Osteoblast (primary cell): ENCODE data around the gene ALPL. TPM values are rescaled to one million over a fixed set of nuclear protein-coding genes. Genes with fewer than 3 reads are reported as not detected.

ENCODE experiments used
- DNase-seq: peaks from one replicate; pipeline ENCODE4 v3.0.0; 2011; ENCODE audit warnings: low spot score, mixed read lengths; ENCODE audit not compliant: insufficient read length; ENCODE audit errors: missing footprints
- H2AFZ ChIP-seq: 2 replicates; pipeline ENCODE4 v1.6.0; 2011; ENCODE audit warnings: mild to moderate bottlenecking, low read length
- H3K27ac ChIP-seq: 2 replicates; pipeline ENCODE4 v1.5.1; 2011; ENCODE audit warnings: mild to moderate bottlenecking, low read depth, low read length, moderate library complexity
- H3K27me3 ChIP-seq: 2 replicates; pipeline ENCODE4 v1.6.0; 2012; ENCODE audit warnings: mild to moderate bottlenecking, control low read depth, inconsistent platforms, low read length, moderate library complexity; ENCODE audit not compliant: insufficient read depth
- H3K36me3 ChIP-seq: 2 replicates; pipeline ENCODE4 v1.5.1; 2011; ENCODE audit warnings: mild to moderate bottlenecking, low read length, control low read depth, moderate library complexity; ENCODE audit not compliant: insufficient read depth
- H3K4me1 ChIP-seq: 2 replicates; pipeline ENCODE4 v1.5.1; 2011; ENCODE audit warnings: mild to moderate bottlenecking, low read length, control low read depth, moderate library complexity; ENCODE audit not compliant: insufficient read depth
- H3K4me2 ChIP-seq: 2 replicates; pipeline ENCODE4 v1.6.0; 2011; ENCODE audit warnings: mild to moderate bottlenecking, low read length; ENCODE audit not compliant: insufficient read depth
- H3K4me3 ChIP-seq: fragments of 200-600 bp; sonication (generic); 3 replicates; pipeline ENCODE4 v1.5.1; 2012; ENCODE audit warnings: mild to moderate bottlenecking, low read length, inconsistent platforms; ENCODE audit not compliant: insufficient read depth
- H3K79me2 ChIP-seq: 2 replicates; pipeline ENCODE4 v1.6.0; 2012; ENCODE audit warnings: mild to moderate bottlenecking, low read length, control low read depth, inconsistent platforms; ENCODE audit not compliant: insufficient read depth
- H3K9me3 ChIP-seq: 2 replicates; pipeline ENCODE4 v1.5.1; 2011; ENCODE audit warnings: low read depth, low read length, control low read depth
- H4K20me1 ChIP-seq: 2 replicates; pipeline ENCODE4 v1.6.0; 2012; ENCODE audit warnings: mild to moderate bottlenecking, low read length, control low read depth; ENCODE audit not compliant: insufficient read depth
- CTCF ChIP-seq: IDR thresholded peaks from 2 replicates; pipeline ENCODE4 v1.5.1; 2011; ENCODE audit warnings: mild to moderate bottlenecking, low read depth, low read length, moderate library complexity; ENCODE audit errors: extremely low read depth
- total RNA-seq: library from RNA; depleted of rRNA; stranded (reverse); fragments of >200 nt; gene quantifications from 2 replicates; pipeline ENCODE4 v1.2.3, GENCODE V29; 2012

ALPL gene
- total RNA-seq, 1 donor = 8.0 TPM

GRCh38 chr1:21621051-21621450 lies 111.8 kb downstream of the ALPL start:
- Histone ChIP-seq H3K27me3 (peaks cover 34% of the 10 kb centered on the region), H3K4me1 (no peaks in the 10 kb centered on the region)

GRCh38 chr1:21621761-21622436 lies 112.7 kb downstream of the ALPL start:
- H4K20me1 ChIP-seq = no peaks in the 10 kb centered on the region
- H2AFZ ChIP-seq = no peak overlapping the region
- no peak overlapping the region for H3K4me2 ChIP-seq
- H3K9me3 ChIP-seq = no peaks in the 10 kb centered on the region
- no peak overlapping the region for H3K27ac ChIP-seq
- DNase-seq = peak; percentile 88
- no peak for TF ChIP-seq CTCF
- H3K36me3 ChIP-seq = no peaks in the 10 kb centered on the region
- no peaks in the 10 kb centered on the region for H3K4me1 ChIP-seq
- peaks cover 34% of the 10 kb centered on the region for H3K27me3 ChIP-seq
- no peaks in the 10 kb centered on the region for H3K79me2 ChIP-seq
- no peak overlapping the region for H3K4me3 ChIP-seq

More at GRCh38 chr1:21621051-21621450, 111.8 kb downstream of the ALPL start:
- no peak overlapping the region for H3K4me2 ChIP-seq
- no peaks in the 10 kb centered on the region for H3K9me3 ChIP-seq
- TF ChIP-seq CTCF = no peak
- no peak overlapping the region for H2AFZ ChIP-seq
- no peaks in the 10 kb centered on the region for H3K36me3 ChIP-seq
- no peaks in the 10 kb centered on the region for H3K79me2 ChIP-seq
- no peaks in the 10 kb centered on the region for H4K20me1 ChIP-seq
- no peak for DNase-seq
- H3K27ac ChIP-seq = no peak overlapping the region
- H3K4me3 ChIP-seq = no peak overlapping the region

- TF ChIP-seq CTCF = no peak
- H4K20me1 ChIP-seq = no peaks in the 10 kb centered on the region
- peak; percentile 93 for DNase-seq
- H3K4me1 ChIP-seq = no peaks in the 10 kb centered on the region
- no peaks in the 10 kb centered on the region for H3K9me3 ChIP-seq
- H3K27me3 ChIP-seq = peaks cover 34% of the 10 kb centered on the region
- H3K4me3 ChIP-seq = peak overlapping the region; percentile 30
- H3K79me2 ChIP-seq = no peaks in the 10 kb centered on the region
- no peaks in the 10 kb centered on the region for H3K36me3 ChIP-seq
- no peak overlapping the region for H2AFZ ChIP-seq
- peak overlapping the region; percentile 61 for H3K4me2 ChIP-seq
- H3K27ac ChIP-seq = no peak overlapping the region
Observed at GRCh38 chr1:21622466-21623315, 113.5 kb downstream of the ALPL start.

- Histone ChIP-seq H3K79me2 (no peaks in the 10 kb centered on the region), H3K27ac (no peak overlapping the region), H3K36me3 (no peaks in the 10 kb centered on the region), H3K27me3 (peaks cover 34% of the 10 kb centered on the region), H3K9me3 (no peaks in the 10 kb centered on the region), H3K4me2 (no peak overlapping the region), H3K4me3 (no peak overlapping the region), H3K4me1 (no peaks in the 10 kb centered on the region), H4K20me1 (no peaks in the 10 kb centered on the region), H2AFZ (no peak overlapping the region)
- DNase-seq = no peak
- TF ChIP-seq CTCF = no peak
Observed at GRCh38 chr1:21623410-21623961, 114.3 kb downstream of the ALPL start.
